ENCODE results near the gene COL5A2. TPM values are rescaled to one million over a fixed set of nuclear protein-coding genes. Genes with fewer than 3 reads are reported as not detected.

The COL5A2 gene
- total and polyA plus RNA-seq, 11 donors: 4.4 to 61.1 (median 12.4) TPM

DNA sequence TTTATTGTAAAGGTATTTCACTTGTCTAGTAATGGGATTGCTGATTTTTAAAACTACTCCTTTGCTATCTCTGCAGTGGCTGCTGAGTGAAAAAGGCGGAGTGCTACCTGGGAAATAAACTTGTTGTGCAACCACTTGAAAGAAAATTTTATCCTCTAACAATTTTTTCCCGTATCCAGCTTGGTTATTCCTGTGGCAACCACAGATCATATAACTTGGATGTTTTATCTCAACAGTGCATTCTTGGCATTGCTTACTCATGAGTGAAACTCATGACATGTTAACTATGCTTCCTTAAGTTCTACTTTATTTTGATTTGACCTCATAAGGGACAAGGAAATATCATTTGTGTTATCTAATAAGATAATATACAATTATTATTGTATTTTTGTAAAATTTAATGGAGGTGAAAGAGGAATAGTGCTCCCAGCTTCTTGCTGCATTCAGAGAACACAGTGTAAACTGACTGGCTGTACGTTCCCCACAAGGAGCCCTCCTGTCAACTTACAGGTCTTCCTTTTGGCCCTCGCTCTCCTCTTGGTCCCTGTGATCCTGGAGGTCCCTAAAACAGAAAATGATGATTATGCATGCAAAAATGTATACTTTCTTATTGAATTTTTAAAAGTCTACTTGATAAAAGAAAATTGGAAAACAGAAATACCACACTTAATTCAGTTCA is 82.7 kb downstream of the COL5A2 start:
- ATAC-seq: no peak
- no peak overlapping the region for H3K27ac ChIP-seq
- H3K4me3 ChIP-seq: no peak overlapping the region
- intact Hi-C loops (cut with DNase I): loop anchor here in 4 of 10 donors (5.0 to 10.0 kb wide), 3 partner anchors 188 to 315 kb away; no protein-coding TSS in a partner anchor
- no peak for DNase-seq
- WGBS, 4 donors: 71 to 74% (median 72%) methylated on average over 4 of the region's 4 CpGs
- H3K4me1 ChIP-seq: peaks cover 0 to 34% (median 5%) of the 10 kb centered on the region in 12 donors
- TF ChIP-seq POLR2A (IDR thresholded peaks at IDR 0.05) (no peak), CTCF (IDR thresholded peaks at IDR 0.05) (no peak)
- H3K36me3 ChIP-seq: peaks cover 0 to 19% (median 0%) of the 10 kb centered on the region in 9 donors
- no peaks in the 10 kb centered on the region for H3K27me3 ChIP-seq
- no peaks in the 10 kb centered on the region for H3K9me3 ChIP-seq

DNA sequence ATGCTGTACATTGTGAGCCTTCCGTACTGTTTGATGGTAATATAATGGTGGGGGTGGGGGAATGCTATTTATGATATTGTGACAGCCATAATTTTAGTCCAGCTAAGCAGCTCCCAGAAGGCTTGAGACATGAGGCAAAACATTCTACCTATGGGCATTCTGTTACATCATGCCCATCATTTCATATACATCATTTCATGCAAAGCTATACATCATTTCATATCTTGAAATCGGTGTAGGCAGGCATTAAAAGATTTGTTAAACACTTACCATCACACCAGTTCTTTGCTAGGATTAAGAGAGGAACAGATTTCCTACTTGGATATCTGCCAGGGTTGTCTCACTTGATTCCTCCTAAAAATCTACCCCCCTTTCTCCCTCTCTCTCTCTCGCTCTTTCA is 84.5 kb downstream of the COL5A2 start:
- H3K27me3 ChIP-seq: no peaks in the 10 kb centered on the region
- no peak overlapping the region for H3K27ac ChIP-seq
- no peak for ATAC-seq
- intact Hi-C loops (cut with DNase I): loop anchor here in 5 of 10 donors (2.0 to 10.0 kb wide), 6 partner anchors 190 to 318 kb away; no protein-coding TSS in a partner anchor
- H3K9me3 ChIP-seq: no peaks in the 10 kb centered on the region
- peaks cover 0 to 34% (median 5%) of the 10 kb centered on the region in 12 donors for H3K4me1 ChIP-seq
- no peak overlapping the region for H3K4me3 ChIP-seq
- 53 to 82% (median 63%) methylated on average over 3 of the region's 3 CpGs for WGBS, 4 donors
- TF ChIP-seq CTCF (IDR thresholded peaks at IDR 0.05) (no peak), POLR2A (IDR thresholded peaks at IDR 0.05) (no peak)
- H3K36me3 ChIP-seq: peaks cover 0 to 31% (median 0%) of the 10 kb centered on the region in 9 donors
- no peak for DNase-seq

GRCh38 chr2:189092936-189093335 is 86.6 kb downstream of the COL5A2 start:
- Histone ChIP-seq H3K4me3 (no peak overlapping the region), H3K27ac (peak overlapping the region in 6 of 12 donors; percentile 3 to 52 (median 22)), H3K4me1 (peaks cover 0 to 28% (median 5%) of the 10 kb centered on the region in 12 donors), H3K36me3 (peaks cover 0 to 41% (median 0%) of the 10 kb centered on the region in 9 donors), H3K9me3 (no peaks in the 10 kb centered on the region), H3K27me3 (no peaks in the 10 kb centered on the region)
- DNase-seq (peak in 4 of 5 donors; percentile 32 to 54 (median 46)), ATAC-seq (peak; percentile 75 to 92 (median 85))
- WGBS, 4 donors: 27 to 43% (median 35%) methylated on average over 2 of the region's 2 CpGs
- intact Hi-C loops (cut with DNase I): loop anchor here in 9 of 10 donors (5.0 to 10.0 kb wide), 6 partner anchors 192 to 566 kb away; no protein-coding TSS in a partner anchor
- TF ChIP-seq CTCF (IDR thresholded peaks at IDR 0.05) (no peak), POLR2A (IDR thresholded peaks at IDR 0.05) (no peak)

DNA sequence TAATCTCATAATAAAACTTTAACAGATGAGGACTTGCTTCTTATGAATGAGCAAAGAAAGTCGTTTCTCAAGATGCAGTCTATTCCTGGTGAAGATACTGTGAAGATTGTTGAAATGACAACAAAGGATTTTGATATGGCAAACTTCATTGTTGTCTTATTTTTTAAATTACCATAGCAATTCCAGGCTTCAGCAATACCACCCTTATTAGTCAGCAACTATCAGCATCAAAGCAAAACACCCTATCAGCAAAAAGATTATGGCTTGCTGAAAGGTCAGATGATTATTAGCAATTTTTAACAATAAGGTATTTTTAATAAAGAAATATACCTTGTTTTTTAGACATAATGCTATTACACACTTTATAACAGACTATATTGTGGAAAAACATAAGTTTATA is 88.3 kb downstream of the COL5A2 start:
- no peak for DNase-seq
- Histone ChIP-seq H3K4me1 (peaks cover 0 to 22% (median 5%) of the 10 kb centered on the region in 12 donors), H3K9me3 (no peaks in the 10 kb centered on the region), H3K4me3 (no peak overlapping the region), H3K36me3 (peaks cover 0 to 45% (median 0%) of the 10 kb centered on the region in 9 donors), H3K27ac (no peak overlapping the region), H3K27me3 (no peaks in the 10 kb centered on the region)
- intact Hi-C loops (cut with DNase I): loop anchor here in 9 of 10 donors (5.0 to 10.0 kb wide), 6 partner anchors 194 to 564 kb away; no protein-coding TSS in a partner anchor
- TF ChIP-seq POLR2A (IDR thresholded peaks at IDR 0.05) (no peak), CTCF (IDR thresholded peaks at IDR 0.05) (no peak)
- ATAC-seq: no peak
- 44 to 66% (median 62%) methylated on average over 1 of the region's 1 CpG for WGBS, 4 donors

Measured in heart left ventricle (tissue), 16 donors.